Measurements from ENCODE around the gene CCDC92B. TPM values are rescaled to one million over a fixed set of nuclear protein-coding genes. Genes with fewer than 3 reads are reported as not detected.

CCDC92B gene
- 0.16 TPM for total RNA-seq
- long read RNA-seq, partial matches to known transcripts: 0 of 1 reads
- long read RNA-seq, other reads (novel, unspliced or antisense): 0 of 1 reads

GRCh38 chr17:2749058-2749783 is at the start of gene CCDC92B:
CCDC92B (minus strand) TSS chr17:2749652; CDS start chr17:2735145, 14,507 bp downstream.
- Histone ChIP-seq H3K4me1 (peaks cover 12% of the 10 kb centered on the region), H3K36me3 (no peaks in the 10 kb centered on the region), H3K9me3 (replicated peaks) (no peaks in the 10 kb centered on the region), H3K27me3 (ENCODE audit: low read depth) (peaks cover 100% of the 10 kb centered on the region), H3K27ac (replicated peaks) (no peak within 1 kb of the TSS), H3K4me3 (peak within 1 kb of the TSS; percentile 49)
- intact Hi-C loops (cut with micrococcal nuclease): no loop called here
- TF ChIP-seq CTCF (IDR thresholded peaks at IDR 0.05; ENCODE audit: borderline replicate concordance): no peak
- DNase-seq: no peak

- H3K4me1 ChIP-seq: peaks cover 12% of the 10 kb centered on the region
- no peak overlapping the region for H3K4me3 ChIP-seq
- H3K27me3 ChIP-seq (ENCODE audit: low read depth): peaks cover 46% of the 10 kb centered on the region
- intact Hi-C loops (cut with micrococcal nuclease): no loop called here
- H3K36me3 ChIP-seq: no peaks in the 10 kb centered on the region
- TF ChIP-seq CTCF (IDR thresholded peaks at IDR 0.05; ENCODE audit: borderline replicate concordance): no peak
- DNase-seq: no peak
- no peaks in the 10 kb centered on the region for H3K9me3 ChIP-seq (replicated peaks)
- H3K27ac ChIP-seq (replicated peaks): no peak overlapping the region
Observed at GRCh38 chr17:2798678-2799077, 49.2 kb upstream of the CCDC92B start.

GRCh38 chr17:2798188-2798587 is 48.7 kb upstream of the CCDC92B start:
- H3K27me3 ChIP-seq (ENCODE audit: low read depth): peaks cover 51% of the 10 kb centered on the region

GRCh38 chr17:2797637-2798036 is 48.2 kb upstream of the CCDC92B start:
- no peak for DNase-seq
- Histone ChIP-seq H3K27ac (replicated peaks) (no peak overlapping the region), H3K4me3 (no peak overlapping the region), H3K27me3 (ENCODE audit: low read depth) (peaks cover 54% of the 10 kb centered on the region), H3K36me3 (no peaks in the 10 kb centered on the region), H3K4me1 (peaks cover 12% of the 10 kb centered on the region), H3K9me3 (replicated peaks) (no peaks in the 10 kb centered on the region)
- no peak for TF ChIP-seq CTCF (IDR thresholded peaks at IDR 0.05; ENCODE audit: borderline replicate concordance)
- intact Hi-C loops (cut with micrococcal nuclease): no loop called here

More at GRCh38 chr17:2798188-2798587, 48.7 kb upstream of the CCDC92B start:
- no peak for TF ChIP-seq CTCF (IDR thresholded peaks at IDR 0.05; ENCODE audit: borderline replicate concordance)
- Histone ChIP-seq H3K27ac (replicated peaks) (no peak overlapping the region), H3K9me3 (replicated peaks) (no peaks in the 10 kb centered on the region), H3K4me1 (peaks cover 12% of the 10 kb centered on the region), H3K4me3 (no peak overlapping the region), H3K36me3 (no peaks in the 10 kb centered on the region)
- no peak for DNase-seq
- intact Hi-C loops (cut with micrococcal nuclease): no loop called here

GRCh38 chr17:2797226-2797625 is 47.8 kb upstream of the CCDC92B start:
- intact Hi-C loops (cut with micrococcal nuclease): no loop called here
- Histone ChIP-seq H3K4me3 (peak overlapping the region; percentile 35), H3K4me1 (peaks cover 12% of the 10 kb centered on the region), H3K9me3 (replicated peaks) (no peaks in the 10 kb centered on the region), H3K27me3 (ENCODE audit: low read depth) (peaks cover 59% of the 10 kb centered on the region), H3K27ac (replicated peaks) (no peak overlapping the region), H3K36me3 (no peaks in the 10 kb centered on the region)
- TF ChIP-seq CTCF (IDR thresholded peaks at IDR 0.05; ENCODE audit: borderline replicate concordance): no peak
- no peak for DNase-seq
